HG03378 (cell line): ENCODE measurements around the gene CYP26B1.

ENCODE experiments used
- ATAC-seq: cut with Tn5 transposase; IDR thresholded peaks from one replicate; pipeline ENCODE4 v1.9.1; 2021; ENCODE audit warnings: mild to moderate bottlenecking, moderate library complexity; ENCODE audit not compliant: unreplicated experiment

CYP26B1 gene

DNA sequence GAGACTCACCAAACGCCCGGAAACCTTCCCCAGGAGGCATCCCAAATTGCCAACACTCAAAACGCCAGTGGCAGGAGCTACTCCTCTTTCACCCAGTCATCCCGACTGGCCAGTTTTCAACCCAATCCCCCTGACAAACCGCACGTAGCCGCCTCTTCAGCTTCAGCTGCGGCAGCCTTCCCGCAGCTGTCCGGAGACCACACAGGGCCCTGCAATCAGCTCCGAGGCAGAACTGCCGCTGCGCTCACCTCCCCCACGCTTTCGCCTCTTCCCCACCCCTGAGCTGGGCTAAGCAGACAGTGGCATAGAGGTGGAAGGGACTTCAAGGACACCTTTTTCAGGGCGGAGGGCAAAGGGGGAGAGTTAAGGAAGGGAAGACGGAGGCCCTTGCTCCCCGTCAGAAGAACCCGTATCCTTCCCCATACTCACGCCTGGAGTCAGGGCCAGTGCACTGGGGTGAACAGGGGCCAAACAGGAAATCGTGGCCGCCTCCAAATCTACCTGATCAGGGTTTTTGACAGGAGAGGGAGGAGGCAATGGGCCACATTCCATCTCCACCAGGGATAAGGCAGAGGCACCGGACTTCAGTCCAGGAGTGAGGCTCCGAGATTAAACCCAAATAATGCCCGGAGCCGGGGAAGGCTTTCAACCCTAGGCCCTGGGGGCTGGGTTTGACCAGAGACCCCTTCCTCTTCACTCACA is 16.9 kb downstream of the CYP26B1 start:
- ATAC-seq, result no peak

DNA sequence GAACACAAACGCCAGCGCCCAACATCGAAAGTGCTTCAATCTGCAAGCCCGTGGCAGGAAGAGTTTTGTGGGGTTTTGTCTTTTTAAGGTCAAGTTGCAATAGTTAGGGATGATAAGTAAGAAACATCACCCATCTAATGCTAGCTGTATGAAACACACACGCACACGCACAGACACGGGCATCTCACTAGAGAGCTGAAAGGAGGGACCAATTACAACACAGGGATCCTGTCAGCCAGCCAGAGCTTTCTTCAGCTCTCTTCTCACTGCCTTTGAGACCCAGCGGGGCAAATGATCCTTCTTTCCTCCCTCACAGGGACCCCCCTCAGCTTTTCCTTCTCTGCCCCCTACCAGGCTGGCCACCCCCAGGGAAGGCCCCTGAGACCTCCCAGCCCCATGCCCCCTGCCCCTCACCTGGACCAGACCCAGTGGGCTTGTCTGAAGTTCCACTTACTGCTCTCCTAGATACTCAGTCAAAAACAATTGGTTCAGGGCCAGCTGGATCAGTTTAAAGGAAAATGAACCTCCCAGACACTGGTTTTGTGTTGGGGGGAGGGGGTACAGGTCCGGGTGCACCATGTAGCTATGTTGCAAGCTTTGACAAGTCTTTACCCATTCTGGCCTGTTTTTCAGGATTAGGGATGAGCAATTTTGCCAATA is 17.9 kb downstream of the CYP26B1 start:
- ATAC-seq, result no peak

DNA sequence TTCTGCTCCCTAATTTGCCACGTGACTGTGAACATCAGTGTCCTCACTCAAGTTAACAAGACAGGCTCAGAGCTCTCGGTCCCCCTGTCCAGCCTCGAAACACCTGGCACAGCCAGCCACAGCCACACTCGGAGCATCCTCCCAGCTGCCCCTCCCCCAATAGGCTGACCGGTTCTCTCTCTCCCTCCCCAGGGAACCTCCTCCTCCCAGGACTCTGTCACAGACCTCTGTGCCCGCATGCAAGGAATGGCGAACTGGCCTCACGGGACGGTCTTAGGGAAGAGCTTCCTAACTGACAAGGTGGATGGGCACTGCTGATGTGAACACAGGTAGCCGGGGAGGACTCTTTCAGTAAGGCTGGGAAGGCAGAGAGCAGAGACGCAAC is 18.8 kb downstream of the CYP26B1 start:
- ATAC-seq, result no peak

DNA sequence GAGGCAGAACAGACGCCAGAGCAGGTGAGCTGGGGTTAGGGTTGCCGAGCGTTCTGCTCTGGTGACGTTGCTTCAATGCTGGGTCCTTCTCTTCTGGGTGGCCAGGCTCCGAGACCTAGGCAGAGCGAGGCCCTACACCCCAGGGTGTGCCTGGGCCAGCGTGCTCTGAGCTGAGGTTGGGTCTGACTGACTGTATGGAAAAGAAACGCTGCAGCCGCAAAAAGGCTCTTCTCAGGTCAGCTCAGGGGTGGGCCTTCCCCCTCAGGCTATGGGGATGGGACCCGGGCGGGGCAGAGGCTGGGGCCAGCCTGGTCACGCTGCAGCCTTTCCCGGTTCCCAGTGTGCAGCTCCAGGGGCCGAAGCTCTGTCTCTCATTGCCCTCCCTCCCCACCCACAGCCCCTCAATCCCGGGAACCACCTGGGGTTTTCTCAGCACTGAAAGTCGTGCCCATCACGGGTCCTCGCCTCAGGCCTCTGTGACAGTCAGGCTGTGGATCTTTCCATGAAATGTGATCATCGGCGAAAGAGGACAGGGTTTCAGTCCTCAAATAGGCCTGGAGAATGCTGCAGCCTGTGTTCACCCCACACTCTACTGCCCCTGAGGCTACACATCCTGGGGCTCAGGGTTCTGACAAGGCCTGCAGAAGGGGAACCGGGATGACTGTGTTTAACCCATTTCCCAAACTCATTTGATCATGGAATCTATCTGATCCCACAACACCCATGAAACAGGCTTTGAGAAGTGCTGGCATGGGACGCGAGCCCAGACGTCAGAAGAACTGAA is 19.4 kb downstream of the CYP26B1 start:
- ATAC-seq, result no peak

DNA sequence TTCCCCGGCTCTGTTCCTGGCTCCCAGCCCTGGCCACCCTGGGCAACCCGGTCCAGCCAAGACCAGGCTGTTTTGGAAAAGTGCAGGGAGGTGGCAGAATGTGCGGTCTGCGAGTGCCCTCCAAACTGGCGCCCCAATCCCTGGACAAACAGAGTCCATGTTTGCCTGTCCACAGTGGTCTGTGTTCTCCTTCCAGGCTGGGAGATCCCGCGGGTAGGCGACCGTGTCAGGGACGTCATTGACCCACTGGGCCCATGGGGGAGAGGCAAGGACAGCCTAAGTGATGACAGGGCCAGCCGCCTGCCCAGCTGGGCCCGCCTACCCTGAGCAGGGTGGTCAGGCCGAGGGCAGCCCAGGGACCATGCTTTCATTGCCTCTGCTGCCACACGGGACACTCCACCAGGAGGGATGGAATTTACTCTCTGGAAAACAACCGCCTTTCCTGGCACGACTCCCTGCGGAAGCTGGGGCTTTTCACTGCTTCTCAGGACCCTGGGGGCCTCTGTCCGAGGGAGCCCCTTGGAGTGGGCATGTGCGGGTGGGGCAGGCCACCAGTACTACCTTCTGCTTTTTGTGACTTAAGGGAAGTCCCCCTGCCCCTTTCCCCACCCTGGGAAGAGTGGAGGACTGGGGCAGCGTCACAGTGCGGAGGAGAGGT is 20.1 kb downstream of the CYP26B1 start:
- no peak for ATAC-seq

DNA sequence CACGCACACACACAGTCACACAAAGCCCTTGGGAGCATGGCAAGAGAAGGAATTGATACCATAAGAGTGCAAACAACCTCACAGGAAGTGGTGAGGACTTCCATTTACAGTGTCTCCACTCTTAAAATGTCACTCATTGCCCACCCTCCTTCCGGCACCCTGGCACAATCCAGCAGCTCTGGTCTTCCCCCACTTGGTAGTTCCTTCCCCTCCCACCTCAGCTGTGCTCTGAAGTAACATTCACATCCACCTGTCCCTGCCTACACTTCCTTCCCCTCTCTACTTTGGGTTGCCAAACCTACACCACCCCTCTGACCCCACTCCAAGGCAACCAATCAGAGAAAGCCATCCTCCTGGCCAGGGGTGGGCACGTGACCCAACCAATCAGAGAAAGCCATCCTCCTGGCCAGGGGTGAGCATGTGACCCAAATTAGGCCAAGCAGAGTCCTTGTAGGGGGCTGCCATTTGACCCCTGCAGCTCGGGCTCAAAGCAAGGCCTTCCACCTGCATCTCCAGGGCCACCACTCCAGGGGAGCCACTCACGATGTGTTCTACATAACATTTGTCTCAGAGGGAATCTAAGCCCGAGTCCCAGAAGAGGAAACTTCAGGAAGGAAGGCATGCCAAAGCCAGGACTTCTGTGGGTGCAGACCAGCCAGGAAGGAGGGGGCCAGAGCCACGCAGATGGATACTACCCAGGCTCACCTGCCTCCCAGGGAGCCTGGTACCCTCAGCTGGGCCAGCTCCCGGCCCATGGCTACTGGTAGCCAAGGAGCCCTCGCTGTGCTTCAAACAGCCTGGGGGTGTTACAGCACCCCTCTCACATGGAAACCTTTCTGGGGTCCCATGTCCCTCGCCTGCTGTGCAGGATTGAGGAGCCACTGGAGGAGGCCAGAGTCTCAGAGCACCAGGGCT is 21.2 kb downstream of the CYP26B1 start:
- no peak for ATAC-seq

DNA sequence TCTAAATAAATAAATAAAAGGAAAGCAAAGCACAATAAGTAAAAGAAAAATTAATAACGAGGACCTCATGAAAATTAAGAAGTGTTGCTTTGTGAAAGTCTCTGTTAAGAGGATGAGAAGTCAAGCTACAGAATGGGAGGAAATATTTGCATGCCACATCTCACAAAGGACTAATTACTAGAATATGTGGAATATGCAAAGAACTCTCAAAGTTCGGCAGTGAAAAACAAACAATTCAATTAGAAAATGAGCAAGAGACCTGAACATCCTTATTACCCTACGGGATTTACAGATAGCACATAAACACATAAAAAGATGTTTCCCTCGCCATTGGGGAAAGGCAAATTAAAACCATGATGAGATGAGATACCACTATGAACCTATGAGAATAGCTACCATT is 23.3 kb downstream of the CYP26B1 start:
- ATAC-seq, result no peak

DNA sequence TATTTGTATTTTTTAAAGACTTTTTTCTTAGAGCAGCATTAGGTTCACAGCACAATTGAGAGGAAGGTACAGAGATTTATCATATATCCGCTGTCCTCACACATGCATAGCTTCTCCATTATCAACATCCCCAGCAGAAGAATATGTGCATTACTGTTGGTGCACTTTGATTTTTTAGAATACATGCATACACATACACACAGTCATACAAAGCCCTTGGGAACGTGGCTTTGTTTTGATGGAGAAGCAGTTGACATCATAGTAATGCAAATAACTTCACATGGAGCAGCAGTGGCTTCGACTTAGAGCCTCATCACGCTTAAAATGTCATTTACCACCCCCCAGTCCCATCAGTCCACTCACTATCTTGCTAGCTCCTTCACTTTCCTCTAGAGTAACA is 26.5 kb downstream of the CYP26B1 start:
- no peak for ATAC-seq

DNA sequence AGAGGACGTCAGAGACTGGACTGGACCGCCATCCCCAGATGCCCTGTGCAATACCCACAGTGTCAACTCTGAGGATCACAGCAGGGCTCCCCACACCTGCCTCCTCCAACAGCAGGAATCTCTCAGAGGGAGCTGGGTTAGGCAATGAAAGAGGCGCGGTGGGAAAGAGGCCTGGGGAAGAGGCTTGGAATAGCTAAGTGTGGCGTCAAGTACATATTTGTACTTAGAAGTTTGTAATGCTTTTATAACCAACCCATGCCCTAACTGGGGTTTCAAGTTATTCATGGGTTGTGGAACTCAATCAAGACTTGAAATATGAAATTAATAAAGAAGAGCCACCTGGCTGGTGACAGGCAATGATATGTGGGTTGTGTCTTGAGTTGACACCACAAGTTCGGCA is 28.7 kb downstream of the CYP26B1 start:
- ATAC-seq, result no peak

DNA sequence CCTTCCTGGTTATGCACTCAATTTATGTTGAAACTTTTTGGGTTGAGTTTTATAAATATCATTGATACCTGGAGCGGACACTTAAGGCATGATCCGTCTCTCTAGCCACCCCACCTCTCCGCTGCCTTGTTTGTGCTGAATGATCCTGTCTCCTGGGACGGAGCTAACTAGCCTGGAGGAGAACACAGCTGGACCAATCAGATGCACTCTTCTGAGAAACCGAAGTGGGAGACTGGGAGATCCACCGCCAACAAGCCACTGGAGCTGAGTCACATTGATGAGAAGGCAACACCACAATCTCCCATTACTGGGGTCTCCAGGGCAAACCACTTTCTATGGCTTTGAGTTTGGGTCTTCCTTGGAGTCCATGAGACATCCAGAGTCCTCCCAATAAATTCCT is 29.3 kb downstream of the CYP26B1 start:
- no peak for ATAC-seq

DNA sequence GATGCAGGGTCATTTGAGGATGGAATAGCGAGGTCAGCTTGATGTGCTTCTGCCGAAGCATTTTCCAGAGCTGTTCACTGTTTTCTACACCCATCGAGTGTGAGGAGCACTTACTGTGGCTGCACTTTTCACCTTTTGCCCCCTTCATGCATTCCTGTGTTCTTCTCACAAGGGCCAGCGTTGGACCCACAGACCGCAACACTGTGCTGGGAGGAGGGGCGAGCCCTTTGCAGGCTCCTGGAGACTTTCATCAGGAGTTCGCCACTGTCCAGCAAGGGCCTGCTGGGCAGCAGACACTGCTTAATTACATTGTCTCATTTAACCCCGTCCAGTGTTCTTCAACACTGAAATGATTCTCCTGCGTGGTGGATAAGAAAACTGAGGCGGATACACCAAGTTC is 29.9 kb downstream of the CYP26B1 start:
- ATAC-seq, result no peak

DNA sequence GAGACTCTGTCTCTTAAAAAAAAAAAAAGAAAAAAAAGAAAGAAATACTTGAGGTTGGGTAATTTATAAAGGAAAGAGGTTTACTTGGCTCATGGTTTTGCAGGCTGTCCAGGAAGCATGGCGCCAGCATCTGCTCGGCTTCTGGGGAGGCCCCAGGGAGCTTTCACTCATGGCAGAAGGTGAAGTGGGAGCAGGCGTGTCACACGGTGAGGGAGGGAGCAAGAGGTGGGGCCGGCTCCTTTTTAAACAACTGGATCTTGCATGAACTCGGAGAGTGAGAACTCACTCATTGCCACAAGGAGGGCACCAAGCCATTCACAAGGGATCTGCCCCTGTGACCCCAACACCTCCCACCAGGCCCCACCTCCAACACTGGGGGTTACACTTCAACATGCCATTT is 30.6 kb downstream of the CYP26B1 start:
- ATAC-seq, result no peak

DNA sequence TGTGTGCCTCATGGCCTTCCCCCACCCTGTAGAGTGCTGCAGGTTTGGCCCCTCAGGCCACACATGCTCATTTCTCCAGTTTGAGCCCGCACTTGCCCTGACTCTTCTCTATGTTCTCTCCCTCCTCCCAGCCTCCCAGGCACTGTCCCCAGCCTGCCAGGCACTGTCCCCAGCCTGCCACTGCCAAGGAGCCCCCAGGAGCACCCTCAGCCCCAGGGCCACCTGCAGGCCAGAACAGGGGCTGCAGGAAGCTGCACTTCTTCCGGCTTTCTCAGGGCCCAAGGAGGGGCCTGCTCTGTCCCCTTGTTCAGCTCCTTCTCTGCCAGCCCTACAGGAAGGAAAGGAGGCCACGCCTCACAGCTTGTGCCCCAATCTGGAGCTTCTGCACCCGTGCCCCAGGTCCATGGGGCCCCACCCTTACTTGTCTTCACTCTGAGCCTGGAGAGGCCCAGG is 31.6 kb downstream of the CYP26B1 start:
- no peak for ATAC-seq

DNA sequence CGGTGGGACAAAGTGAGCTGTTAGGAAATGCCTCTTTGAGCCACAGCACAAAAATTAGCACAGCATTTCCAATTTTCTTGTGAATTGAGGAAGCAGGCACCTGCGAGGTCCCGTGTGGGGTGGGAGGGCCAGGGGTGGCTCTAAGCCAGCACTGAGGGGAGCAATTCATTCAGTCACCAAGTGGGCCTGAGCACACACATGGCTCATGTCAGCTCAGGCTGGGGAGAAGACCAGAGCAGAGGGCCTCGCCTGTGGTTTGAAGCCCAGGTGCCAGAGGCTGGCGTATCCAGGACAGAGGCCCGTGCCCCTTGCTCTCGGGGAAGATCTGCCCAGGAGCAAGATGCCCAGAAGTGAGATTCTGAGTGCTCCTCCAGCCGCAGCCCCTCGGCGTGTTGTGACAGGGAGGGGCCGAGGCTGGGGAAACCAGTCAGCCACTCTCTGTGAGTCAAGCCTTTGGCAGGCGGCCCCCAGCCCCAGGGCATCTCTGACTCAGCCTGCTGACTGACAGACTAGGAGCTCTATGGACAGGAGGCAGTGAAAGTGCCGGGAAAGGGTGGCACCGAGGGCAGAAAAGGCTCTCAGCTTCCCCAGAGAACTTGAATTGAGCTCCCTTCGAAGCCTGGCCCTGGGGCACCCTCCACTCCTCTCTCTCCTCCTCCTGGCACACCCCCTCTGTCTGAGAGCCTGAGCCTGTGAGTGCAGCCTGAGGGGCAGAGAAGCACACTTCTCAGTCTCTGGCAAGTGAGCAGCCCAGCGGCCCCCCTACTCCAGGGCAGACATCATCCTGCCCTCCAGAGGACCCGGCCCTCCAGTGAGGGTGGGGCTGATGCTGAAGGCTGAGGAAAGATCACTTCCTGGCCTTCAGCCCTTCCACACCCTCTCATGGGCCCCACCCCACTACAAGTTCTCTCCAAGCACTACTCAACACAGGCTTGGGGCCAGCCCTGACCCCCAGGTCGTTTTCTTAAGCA is 32.3 kb downstream of the CYP26B1 start:
- ATAC-seq, result no peak

DNA sequence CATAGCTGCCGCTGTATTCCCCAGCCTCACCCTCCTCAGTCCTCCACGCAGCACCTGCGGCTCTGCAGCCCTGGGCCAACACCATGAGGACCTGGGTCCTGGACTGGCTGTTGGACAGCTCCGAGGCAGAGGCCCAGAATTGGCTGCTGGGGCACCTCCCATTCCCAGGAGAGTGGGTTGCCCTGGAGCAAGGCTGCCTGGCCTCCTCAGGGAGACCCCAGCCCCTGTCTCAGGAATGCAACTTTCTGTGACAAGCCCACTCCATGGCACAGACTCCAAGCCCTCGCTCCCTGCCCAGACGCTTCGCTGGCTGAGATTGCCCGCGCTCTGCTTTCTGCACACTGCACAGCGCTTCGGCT is 33.0 kb downstream of the CYP26B1 start:
- ATAC-seq, result no peak

DNA sequence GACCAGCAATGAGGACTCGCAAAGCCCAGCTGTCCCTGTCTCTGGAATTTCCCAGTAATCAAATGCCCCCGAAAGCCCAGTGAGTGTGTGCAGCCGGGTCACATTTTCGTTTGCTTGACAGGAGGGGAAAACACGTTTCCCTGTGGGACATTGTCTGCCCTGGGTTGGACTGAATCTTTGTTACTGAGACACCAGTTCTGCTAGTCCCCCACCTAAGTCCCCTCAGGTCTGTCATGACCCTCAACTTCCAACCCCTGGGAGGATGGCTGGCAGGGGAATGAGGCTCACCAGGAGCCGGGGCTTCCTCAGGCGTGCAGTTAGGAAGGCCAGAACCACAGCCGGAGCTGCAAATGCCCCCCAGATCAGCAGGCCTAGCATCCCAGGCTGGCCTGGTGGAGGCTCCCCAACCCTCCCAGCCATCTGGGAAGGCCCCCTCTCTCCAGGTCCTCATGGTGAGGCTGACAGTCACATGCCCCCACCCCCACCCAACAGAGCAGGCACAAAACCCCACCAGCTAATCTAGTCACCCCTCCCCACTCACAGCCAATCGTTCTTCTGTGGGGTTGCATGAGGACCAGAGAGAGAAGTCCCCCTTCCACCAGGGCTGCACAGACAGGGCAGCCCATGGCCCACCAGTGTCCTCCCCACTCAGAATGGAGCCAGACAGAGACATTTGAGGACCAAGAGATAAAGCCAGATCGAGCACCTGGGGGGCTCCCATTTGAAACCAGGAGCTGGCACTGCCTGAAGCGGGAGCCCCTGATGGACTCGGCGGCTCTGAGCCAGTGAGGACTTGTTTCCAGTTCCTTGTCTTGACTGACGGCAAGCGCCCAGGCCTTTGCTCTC is 33.6 kb downstream of the CYP26B1 start:
- no peak for ATAC-seq

DNA sequence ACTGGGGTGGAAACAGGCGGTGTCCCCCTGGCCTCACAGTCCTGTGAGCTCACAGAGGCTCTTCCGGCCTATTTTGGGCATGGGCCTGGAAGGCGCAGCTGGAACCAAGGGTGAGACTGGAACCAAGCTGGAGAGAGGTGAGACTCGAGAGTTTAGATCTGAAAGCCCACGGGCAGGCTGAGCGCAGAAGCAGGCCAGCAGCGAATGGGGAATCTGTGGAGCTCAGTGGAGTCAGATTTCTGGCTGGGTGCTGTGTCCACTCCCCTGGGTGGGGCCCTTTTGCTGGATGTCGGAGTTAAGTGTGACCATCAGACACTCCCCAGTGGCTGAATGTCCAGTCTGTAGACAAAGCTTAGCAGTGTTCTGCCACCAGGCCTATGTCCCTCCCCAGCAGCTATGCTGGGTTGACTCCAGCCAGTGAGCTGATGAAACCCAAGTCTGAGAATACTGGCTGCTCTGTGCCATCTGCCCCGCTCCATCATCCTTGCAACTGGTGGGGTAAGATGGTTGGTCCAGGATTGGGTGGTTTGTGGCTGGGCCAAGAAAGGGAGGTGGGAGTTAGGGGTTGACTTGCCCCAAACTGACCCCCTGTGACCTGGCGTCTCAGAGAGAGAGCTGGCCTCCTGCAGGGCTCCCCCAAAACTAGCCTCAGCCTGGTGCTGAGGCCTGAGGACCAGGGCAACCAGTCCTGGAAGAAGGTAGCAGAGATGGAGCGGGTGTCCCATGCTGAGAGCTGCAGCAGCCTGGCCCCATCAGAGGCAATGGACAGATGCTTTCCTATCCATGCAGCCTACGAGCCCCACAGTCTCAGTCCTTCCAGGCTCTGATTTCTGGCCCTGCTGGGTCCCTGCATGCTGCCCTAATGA is 34.4 kb downstream of the CYP26B1 start:
- ATAC-seq, result no peak

DNA sequence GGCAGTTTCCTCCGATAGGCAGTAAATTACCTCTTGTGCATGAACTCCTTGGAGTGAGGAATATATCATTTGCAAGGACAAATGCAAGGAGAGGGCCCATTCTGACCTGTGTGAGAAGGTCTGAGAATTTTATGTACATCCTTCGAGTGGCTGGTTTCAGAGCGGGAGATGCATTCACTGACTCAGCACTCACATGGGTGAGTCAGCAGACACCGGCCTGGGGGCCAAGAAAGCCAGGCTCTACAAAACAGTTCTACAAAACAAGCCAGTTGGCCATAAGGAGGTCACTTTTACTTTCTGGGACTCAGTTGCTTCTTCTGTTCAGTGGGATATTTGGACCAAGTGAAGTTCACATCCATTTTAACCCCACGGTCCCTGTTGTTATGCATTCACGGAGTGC is 35.3 kb downstream of the CYP26B1 start:
- ATAC-seq, result no peak
